Endodermal cell (in vitro differentiated cells): ENCODE results near the gene RPS6KC1. TPM values are rescaled to one million over a fixed set of nuclear protein-coding genes. Genes with fewer than 3 reads are reported as not detected.

Experiments
- DNase-seq: peaks from one replicate; pipeline ENCODE4 v3.0.0-alpha.2; 2017
- H3K27ac ChIP-seq: 2 replicates; pipeline ENCODE4 v1.5.1; 2013; ENCODE audit warnings: mild to moderate bottlenecking, low read depth, low read length, moderate library complexity
- H3K27me3 ChIP-seq: 2 replicates; pipeline ENCODE4 v1.6.1; 2013; ENCODE audit warnings: mild to moderate bottlenecking, low read length, moderate library complexity; ENCODE audit not compliant: insufficient read depth, control insufficient read depth, poor library complexity, severe bottlenecking
- H3K36me3 ChIP-seq: 2 replicates; pipeline ENCODE4 v1.7.0; 2013; ENCODE audit warnings: mild to moderate bottlenecking, low read length, moderate library complexity; ENCODE audit not compliant: control insufficient read depth, insufficient read depth
- H3K4me1 ChIP-seq: one replicate; pipeline ENCODE4 v1.7.0; 2013; ENCODE audit warnings: low read length; ENCODE audit not compliant: control insufficient read depth, insufficient read depth
- H3K4me3 ChIP-seq: 2 replicates; pipeline ENCODE4 v1.5.1; 2013; ENCODE audit warnings: mild to moderate bottlenecking, low read length, moderate library complexity
- H3K9ac ChIP-seq: 2 replicates; pipeline ENCODE4 v1.6.1; 2013; ENCODE audit warnings: mild to moderate bottlenecking, low read length, moderate library complexity; ENCODE audit not compliant: poor library complexity, severe bottlenecking; ENCODE audit errors: extremely low read depth
- H3K9me3 ChIP-seq: 2 replicates; pipeline ENCODE4 v1.6.1; 2013; ENCODE audit warnings: mild to moderate bottlenecking, low read length, moderate library complexity; ENCODE audit not compliant: control insufficient read depth
- H3K27ac Mint-ChIP-seq: 2 replicates; pipeline ENCODE4 v1.8.0; 2020; ENCODE audit warnings: mixed read lengths
- H3K27me3 Mint-ChIP-seq: 2 replicates; pipeline ENCODE4 v1.8.0; 2021; ENCODE audit warnings: mild to moderate bottlenecking, mixed read lengths; ENCODE audit not compliant: insufficient read depth
- H3K36me3 Mint-ChIP-seq: 2 replicates; pipeline ENCODE4 v1.8.0; 2020; ENCODE audit warnings: low read depth, mixed read lengths
- H3K4me1 Mint-ChIP-seq: 2 replicates; pipeline ENCODE4 v1.8.0; 2020; ENCODE audit warnings: mixed read lengths
- H3K4me3 Mint-ChIP-seq: 2 replicates; pipeline ENCODE4 v1.8.0; 2020; ENCODE audit warnings: mild to moderate bottlenecking, moderate library complexity, mixed read lengths
- H3K9me3 Mint-ChIP-seq: 2 replicates; pipeline ENCODE4 v1.8.0; 2020; ENCODE audit warnings: mild to moderate bottlenecking, mixed read lengths
- CTCF ChIP-seq: fragments of 200-600 bp; sonication (generic); conservative IDR thresholded peaks from 2 replicates; pipeline ENCODE4 v1.5.0; 2021; ENCODE audit warnings: antibody characterized with exemption, mild to moderate bottlenecking
- WGBS, 2 experiments: methylation state at CpG; one replicate each; pipeline versions ENCODE4 v1.1.5 to v1.1.7; 2013; ENCODE audit warnings: missing lambda C conversion rate in 2 of 2, mixed read lengths in 1 of 2; ENCODE audit not compliant: insufficient coverage in 1 of 2, insufficient read length in 1 of 2; 5-methylcytosine and 5-hydroxymethylcytosine counted together
- total RNA-seq, 2 donors: library from RNA; stranded (reverse); fragmentation: NEBNext Ultra II Directional in 1 of 2; extraction: Animal tissue kit (Norgen Biotek cat#: 25700) in 1 of 2; gene quantifications; 2 replicates in 1 of 2; 3 replicates in 1 of 2; pipeline ENCODE4 v1.2.1, GENCODE V29; 2021

RPS6KC1 gene
- total RNA-seq, 2 donors from 2014 or later = 31.4 to 36.3 TPM

GRCh38 chr1:213055767-213056166 lies 4.7 kb downstream of the RPS6KC1 start:
- DNase-seq = no peak
- Histone ChIP-seq H3K4me3 (no peak overlapping the region), H3K36me3 (no peaks in the 10 kb centered on the region), H3K27ac (no peak overlapping the region), H3K9ac (no peak overlapping the region), H3K4me1 (peaks cover 5% of the 10 kb centered on the region), H3K9me3 (peaks cover 17% of the 10 kb centered on the region), H3K27me3 (no peaks in the 10 kb centered on the region)
- peaks cover 17% of the 10 kb centered on the region for H3K4me1 Mint-ChIP-seq
- no peak overlapping the region for H3K27ac Mint-ChIP-seq
- H3K9me3 Mint-ChIP-seq = peaks cover 9% of the 10 kb centered on the region
- H3K27me3 Mint-ChIP-seq = no peaks in the 10 kb centered on the region
- peaks cover 8% of the 10 kb centered on the region for H3K36me3 Mint-ChIP-seq
- no peak for TF ChIP-seq CTCF
- WGBS, 2 experiments = 92 to 100% methylated on average over 2 to 3 of the region's 3 CpGs
- no peak overlapping the region for H3K4me3 Mint-ChIP-seq

- Histone ChIP-seq H3K27me3 (no peaks in the 10 kb centered on the region), H3K27ac (no peak overlapping the region), H3K9ac (no peak overlapping the region), H3K4me1 (peaks cover 5% of the 10 kb centered on the region), H3K9me3 (peaks cover 16% of the 10 kb centered on the region), H3K36me3 (peaks cover 5% of the 10 kb centered on the region), H3K4me3 (no peak overlapping the region)
- no peak overlapping the region for H3K4me3 Mint-ChIP-seq
- peaks cover 14% of the 10 kb centered on the region for H3K4me1 Mint-ChIP-seq
- 89 to 100% methylated on average over 1 to 3 of the region's 5 CpGs for WGBS, 2 experiments
- peaks cover 9% of the 10 kb centered on the region for H3K9me3 Mint-ChIP-seq
- no peak for TF ChIP-seq CTCF
- no peak for DNase-seq
- H3K36me3 Mint-ChIP-seq = peaks cover 8% of the 10 kb centered on the region
- H3K27me3 Mint-ChIP-seq = no peaks in the 10 kb centered on the region
- no peak overlapping the region for H3K27ac Mint-ChIP-seq
These were observed 6.4 kb downstream of the RPS6KC1 start for GRCh38 chr1:213057264-213058059.

GRCh38 chr1:213060836-213061235 lies 9.8 kb downstream of the RPS6KC1 start:
- H3K4me3 Mint-ChIP-seq = no peak overlapping the region
- no peak for DNase-seq
- peaks cover 30% of the 10 kb centered on the region for H3K4me1 Mint-ChIP-seq
- H3K27me3 Mint-ChIP-seq = no peaks in the 10 kb centered on the region
- Histone ChIP-seq H3K4me3 (no peak overlapping the region), H3K36me3 (peaks cover 5% of the 10 kb centered on the region), H3K4me1 (peaks cover 10% of the 10 kb centered on the region), H3K27ac (no peak overlapping the region), H3K27me3 (no peaks in the 10 kb centered on the region), H3K9me3 (peaks cover 16% of the 10 kb centered on the region), H3K9ac (no peak overlapping the region)
- H3K9me3 Mint-ChIP-seq = peaks cover 9% of the 10 kb centered on the region
- no peak overlapping the region for H3K27ac Mint-ChIP-seq
- 95% methylated on average over 2 of the region's 2 CpGs; no CpG with 5 or more reads in 1 of the 2 experiments for WGBS, 2 experiments
- H3K36me3 Mint-ChIP-seq = peaks cover 4% of the 10 kb centered on the region
- no peak for TF ChIP-seq CTCF
